Cerebellar cortex (tissue), 1 donor: ENCODE data around the gene LDHB.
"Not testable (repeated sequence)": the region's sequence is repeated elsewhere in the genome, so short reads cannot be mapped to it uniquely, and the experiment has no call there.

Experiments used
- DNase-seq: peaks from one replicate; pipeline ENCODE4 v3.0.0-alpha.2; 2015; ENCODE audit warnings: low spot score

LDHB gene

DNA sequence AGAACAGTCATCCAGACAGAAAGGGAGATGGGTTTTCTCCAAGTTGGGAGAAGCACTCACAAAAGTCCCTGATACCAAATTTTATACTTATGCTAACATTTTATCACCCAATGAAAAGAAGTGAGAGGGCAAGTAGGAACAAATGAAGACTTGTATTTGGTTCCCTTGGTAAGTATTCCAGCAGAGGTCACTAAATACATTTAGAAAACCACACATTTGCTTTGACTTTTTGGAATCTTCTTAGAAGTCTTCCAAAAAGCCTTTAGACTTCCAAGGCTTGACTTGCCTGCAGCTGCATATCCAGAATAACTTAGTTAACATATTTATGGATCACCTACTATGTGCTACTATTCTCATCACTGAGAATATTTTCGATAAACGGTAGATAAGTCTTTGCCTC is 49.9 kb downstream of the LDHB start:
- peak; percentile 42 for DNase-seq

DNA sequence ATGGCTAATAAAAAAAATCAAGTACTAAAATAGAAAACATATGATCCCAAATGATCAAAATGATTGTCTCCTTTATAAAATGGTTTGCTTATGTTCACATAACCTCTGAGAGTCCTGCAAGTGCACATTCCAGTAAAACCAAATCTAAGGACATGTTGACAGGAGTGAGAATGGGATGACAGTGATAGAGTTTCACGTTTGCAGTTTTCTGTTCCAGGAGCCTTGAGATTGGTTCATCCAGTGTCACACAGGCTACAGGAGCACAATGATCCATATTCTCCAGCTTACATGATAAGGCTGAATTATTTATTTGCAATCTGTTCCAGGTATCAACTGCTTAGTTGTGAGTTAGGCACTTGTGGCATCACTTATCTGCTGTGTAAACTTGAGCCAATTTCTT is 51.5 kb downstream of the LDHB start:
- no peak for DNase-seq

DNA sequence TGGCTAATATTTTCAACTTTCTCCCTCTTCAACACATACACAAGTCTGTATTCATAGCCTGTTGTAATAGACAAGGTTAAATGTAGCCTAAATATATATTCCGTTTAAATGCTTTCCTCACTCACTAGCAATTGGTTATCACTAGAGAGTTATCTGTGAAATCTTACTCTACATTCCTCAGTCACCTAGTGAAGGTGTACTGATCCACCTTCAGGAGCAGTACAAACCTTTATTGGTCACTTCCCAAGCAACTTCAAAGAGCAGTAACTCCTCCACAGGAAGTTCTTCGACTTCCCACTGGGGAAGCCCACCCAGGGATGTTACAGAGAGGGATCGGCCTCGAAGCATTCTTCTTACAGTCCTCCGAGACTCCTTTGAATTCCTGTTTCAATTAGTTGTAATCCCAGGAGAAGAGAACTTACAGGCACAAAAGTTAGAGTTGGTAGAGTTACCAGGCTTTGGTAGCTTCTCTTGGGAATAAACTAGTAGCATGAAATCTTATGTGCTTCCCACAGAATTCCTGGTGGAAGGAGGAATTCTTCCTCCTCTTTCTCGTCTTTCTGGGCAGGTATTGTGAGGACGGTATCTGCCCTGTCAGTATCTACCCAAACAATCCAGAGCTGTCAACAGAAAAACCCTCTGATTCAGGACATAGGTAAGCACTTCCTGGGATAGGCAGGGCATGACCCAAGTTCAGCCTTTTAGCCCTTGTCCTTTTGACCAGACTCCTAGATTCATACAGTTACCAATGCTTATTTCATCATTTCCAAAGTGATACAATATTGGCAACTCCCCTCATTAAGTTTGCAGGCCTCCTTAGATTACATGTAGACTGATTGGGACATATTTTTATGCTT is 53.2 kb downstream of the LDHB start, which contains the start of gene GYS2:
Gene GYS2, minus strand, starts transcription at position 603 of the 857 bp plus-strand sequence. Its CDS starts 255 bp downstream, at position 348.
- no peak for DNase-seq

DNA sequence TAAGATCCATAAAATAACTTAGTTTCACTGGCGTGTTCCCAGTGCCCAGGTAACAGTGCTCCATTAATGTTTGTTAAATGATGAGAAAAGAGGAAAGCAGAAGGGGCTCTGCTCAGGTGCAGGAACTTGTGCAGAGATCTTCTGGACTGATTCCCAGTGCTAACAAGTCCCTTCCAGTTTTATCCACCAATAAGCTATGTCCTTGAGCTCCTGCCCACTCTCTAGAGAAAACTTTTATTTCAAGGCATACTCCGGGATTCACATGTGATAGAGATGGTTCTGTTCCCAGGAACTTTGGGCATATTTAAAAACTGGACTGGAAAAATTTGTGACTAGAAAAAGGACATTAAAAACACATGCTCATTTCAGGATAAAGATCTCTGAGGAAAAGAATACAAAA is 54.9 kb downstream of the LDHB start:
- no peak for DNase-seq

DNA sequence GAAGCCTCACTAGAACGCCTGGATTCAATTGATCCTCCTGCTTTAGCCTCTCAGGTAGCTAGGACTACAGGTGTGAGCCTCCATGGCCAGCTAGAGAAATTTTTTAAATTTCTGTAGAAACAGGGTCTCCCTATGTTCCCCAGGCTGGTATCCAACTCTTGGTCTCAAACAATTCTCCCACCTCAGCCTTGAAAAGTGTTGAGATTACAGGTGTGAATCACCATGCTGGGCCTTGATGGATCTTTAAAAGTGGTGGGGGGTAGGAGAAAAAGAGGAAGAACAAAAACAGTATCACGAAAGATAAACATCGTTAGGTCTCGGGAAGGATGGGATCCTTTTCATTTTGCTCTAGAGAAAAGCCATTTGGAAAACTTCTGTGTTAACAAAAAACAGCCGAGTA is 57.4 kb downstream of the LDHB start:
- DNase-seq: no peak

DNA sequence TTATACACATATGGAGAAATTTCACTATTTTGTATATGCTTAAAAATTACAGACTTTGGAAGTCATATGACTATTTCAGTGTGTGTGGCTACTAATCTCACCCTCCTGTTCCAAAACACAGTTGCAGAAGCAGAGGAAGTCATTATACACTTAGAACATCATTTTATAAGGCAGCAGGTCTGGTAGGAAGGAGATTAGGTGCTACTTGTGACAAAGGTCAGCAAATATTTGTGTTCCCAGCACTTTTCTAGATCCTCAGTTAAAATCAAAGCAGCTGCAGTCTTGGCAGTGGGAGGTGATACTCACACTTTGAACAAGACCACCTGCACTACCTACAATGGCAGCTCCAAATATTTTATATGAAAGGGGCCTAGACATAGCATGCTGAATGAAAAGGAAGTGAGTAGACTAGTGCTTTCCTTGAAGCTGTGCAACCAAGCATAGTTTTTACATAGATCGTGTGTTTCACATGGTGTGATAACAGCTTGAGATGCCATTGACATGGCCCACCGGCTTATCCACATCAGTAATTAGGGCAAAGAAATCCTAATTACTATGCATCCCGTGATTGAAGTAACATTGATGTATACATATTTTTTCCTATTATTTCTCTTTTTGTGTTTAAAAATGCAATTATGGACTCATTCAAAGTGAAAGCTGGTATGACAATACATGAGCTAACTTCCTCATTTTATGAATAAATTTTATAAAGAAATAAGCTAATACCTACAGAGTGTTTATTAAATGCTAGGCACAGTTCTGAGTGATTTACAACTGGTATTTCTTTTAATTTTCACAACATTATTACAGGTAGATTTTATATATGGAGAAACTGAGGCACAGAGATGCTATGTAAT is 58.3 kb downstream of the LDHB start:
- DNase-seq: no peak

DNA sequence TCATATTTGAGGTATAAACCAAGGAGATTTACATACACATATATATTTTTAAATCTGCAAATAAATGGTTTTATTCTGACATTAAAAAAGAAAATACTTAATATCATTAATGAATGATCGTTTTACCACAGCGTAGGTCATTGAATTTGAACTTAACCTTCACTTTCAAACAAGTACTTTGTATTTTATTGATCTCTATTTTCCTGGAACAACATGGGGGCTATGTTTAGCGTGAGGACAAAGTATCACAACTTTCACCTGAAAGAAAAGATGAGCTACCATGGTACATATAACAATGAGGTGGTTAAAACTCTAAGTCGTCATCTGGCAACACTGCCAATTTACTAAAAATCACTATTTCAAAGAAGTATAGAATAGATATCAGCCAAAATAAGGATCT is 59.0 kb downstream of the LDHB start:
- no peak for DNase-seq

DNA sequence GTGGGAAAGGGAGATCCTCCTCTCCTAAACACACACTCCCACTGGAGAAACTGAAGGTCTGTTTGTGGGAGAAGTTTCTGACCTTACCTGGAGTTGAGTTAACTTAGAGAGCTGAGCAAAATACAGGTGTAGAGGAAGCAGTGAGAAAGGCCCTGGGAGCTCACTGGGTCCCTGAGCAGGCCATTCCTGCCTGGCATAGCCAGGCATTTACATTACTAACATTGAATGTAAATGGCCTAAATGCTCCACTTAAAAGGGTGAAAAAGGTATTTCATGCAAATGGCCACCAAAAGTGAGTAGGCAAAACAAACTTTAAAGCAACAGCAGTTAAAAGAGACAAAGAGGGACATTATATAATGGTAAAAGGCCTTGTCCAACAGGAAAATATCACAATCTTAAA is 62.3 kb downstream of the LDHB start:
- DNase-seq: not testable (repeated sequence)

DNA sequence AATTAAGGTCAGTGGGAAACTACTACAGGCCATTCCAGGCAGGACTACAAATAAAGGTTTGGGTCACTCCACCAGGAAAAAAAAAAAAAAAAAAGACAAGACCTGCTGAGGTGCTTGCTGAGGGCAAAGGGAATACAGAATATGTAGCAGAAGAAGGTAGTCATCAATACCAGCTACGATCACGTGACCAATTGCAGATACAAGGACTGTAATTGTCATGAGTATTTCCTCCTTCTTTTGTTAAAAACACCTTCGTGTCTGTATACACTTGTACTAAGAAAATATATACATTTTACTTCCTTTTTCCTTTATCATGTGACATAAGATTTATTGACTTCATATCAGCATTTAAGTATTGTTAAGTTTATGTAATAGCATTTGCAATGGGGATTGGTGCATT is 72.2 kb downstream of the LDHB start:
- no peak for DNase-seq
